Measurements from ENCODE around the gene GPN2.
"Not testable (repeated sequence)": the region's sequence is repeated elsewhere in the genome, so short reads cannot be mapped to it uniquely, and the experiment has no call there.

DNA sequence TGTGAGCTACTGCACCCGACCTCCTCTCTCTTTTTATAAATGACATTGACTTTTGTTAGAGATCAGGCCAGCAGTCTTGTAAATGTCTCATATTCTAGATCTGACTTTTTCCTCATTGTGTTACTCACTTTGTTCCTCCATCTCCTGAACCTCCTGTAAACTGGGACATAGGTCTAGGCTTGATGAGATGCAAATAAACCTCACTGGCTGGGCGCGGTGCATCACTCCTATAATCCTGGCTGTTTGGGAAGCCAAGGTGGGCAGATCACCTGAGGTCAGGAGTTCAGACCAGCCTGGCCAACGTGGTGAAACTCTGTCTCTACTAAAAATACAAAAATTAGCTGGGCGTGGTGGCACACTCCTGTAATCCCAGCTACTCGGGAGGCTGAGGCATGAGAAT is 42.3 kb downstream of the GPN2 start:
- TF ChIP-seq, protein P1, sequence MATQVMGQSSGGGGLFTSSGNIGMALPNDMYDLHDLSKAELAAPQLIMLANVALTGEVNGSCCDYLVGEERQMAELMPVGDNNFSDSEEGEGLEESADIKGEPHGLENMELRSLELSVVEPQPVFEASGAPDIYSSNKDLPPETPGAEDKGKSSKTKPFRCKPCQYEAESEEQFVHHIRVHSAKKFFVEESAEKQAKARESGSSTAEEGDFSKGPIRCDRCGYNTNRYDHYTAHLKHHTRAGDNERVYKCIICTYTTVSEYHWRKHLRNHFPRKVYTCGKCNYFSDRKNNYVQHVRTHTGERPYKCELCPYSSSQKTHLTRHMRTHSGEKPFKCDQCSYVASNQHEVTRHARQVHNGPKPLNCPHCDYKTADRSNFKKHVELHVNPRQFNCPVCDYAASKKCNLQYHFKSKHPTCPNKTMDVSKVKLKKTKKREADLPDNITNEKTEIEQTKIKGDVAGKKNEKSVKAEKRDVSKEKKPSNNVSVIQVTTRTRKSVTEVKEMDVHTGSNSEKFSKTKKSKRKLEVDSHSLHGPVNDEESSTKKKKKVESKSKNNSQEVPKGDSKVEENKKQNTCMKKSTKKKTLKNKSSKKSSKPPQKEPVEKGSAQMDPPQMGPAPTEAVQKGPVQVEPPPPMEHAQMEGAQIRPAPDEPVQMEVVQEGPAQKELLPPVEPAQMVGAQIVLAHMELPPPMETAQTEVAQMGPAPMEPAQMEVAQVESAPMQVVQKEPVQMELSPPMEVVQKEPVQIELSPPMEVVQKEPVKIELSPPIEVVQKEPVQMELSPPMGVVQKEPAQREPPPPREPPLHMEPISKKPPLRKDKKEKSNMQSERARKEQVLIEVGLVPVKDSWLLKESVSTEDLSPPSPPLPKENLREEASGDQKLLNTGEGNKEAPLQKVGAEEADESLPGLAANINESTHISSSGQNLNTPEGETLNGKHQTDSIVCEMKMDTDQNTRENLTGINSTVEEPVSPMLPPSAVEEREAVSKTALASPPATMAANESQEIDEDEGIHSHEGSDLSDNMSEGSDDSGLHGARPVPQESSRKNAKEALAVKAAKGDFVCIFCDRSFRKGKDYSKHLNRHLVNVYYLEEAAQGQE (IDR thresholded peaks at IDR 0.05): not testable (repeated sequence)
- TF ChIP-seq, protein P2, sequence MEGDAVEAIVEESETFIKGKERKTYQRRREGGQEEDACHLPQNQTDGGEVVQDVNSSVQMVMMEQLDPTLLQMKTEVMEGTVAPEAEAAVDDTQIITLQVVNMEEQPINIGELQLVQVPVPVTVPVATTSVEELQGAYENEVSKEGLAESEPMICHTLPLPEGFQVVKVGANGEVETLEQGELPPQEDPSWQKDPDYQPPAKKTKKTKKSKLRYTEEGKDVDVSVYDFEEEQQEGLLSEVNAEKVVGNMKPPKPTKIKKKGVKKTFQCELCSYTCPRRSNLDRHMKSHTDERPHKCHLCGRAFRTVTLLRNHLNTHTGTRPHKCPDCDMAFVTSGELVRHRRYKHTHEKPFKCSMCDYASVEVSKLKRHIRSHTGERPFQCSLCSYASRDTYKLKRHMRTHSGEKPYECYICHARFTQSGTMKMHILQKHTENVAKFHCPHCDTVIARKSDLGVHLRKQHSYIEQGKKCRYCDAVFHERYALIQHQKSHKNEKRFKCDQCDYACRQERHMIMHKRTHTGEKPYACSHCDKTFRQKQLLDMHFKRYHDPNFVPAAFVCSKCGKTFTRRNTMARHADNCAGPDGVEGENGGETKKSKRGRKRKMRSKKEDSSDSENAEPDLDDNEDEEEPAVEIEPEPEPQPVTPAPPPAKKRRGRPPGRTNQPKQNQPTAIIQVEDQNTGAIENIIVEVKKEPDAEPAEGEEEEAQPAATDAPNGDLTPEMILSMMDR (IDR thresholded peaks at IDR 0.05; ENCODE audit: low read depth, low read length, missing input control): not testable (repeated sequence)
